Stimulated activated CD4-positive, alpha-beta T cell treated with anti-CD3 and anti-CD28 coated beads, Interleukin-1b, Interleukin-23, amount 100 ng/mL, for 4 hours (primary cell): ENCODE measurements around the gene TMEM170B.

ENCODE experiments used
- DNase-seq, 2 donors: peaks; one replicate each; pipeline ENCODE4 v3.0.0-alpha.2; 2020; ENCODE audit warnings: low read depth in 2 of 2

Gene TMEM170B, protein sequence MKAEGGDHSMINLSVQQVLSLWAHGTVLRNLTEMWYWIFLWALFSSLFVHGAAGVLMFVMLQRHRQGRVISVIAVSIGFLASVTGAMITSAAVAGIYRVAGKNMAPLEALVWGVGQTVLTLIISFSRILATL

GRCh38 chr6:11537229-11538051 lies at the start of gene TMEM170B:
Gene TMEM170B, plus strand, starts transcription at chr6:11537749. Its CDS starts 529 bp downstream, at chr6:11538278.
- peak; percentile 93 to 98 for DNase-seq

GRCh38 chr6:11490996-11491395 lies 46.6 kb upstream of the TMEM170B start:
- no peak for DNase-seq

GRCh38 chr6:11491596-11492463 lies 45.7 kb upstream of the TMEM170B start:
- DNase-seq: no peak

DNA sequence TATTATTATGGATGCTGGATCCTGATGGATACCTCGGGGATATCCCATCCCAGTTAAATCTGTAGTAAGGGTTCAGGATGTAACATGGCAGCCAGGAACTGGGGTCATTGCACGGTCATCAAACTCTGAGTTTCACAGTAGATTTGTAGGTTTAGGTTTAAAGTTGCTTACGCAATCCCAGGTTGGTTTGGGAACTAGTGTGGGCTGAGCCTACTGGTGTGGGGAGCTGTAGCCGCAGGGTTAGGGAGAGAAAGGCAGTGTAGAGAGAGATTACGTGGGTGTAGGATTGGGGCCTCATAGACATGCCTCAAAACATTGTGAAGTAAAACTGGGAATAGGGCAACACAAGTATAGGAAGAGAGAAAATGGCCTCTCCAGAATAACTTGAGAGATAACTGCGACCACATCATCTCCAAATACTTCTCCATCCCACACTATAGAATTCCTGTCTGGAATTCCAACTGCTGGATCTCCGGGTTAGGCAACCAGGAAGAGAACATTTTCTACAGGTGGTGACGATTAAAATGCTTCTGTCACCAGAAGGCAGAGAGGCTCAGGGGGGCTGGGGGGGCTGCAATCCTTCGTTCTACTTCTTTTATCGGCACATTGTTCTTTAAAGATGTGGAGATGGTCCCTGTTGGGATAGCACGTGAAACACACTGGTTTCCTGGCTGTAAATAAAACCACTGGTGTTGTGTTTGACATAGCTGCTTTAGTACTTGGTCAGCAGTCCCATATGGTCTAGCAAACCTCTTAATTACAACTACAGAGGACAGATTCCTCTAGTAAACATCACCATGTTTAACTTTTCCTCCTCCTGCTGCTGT lies 44.9 kb upstream of the TMEM170B start:
- no peak for DNase-seq

DNA sequence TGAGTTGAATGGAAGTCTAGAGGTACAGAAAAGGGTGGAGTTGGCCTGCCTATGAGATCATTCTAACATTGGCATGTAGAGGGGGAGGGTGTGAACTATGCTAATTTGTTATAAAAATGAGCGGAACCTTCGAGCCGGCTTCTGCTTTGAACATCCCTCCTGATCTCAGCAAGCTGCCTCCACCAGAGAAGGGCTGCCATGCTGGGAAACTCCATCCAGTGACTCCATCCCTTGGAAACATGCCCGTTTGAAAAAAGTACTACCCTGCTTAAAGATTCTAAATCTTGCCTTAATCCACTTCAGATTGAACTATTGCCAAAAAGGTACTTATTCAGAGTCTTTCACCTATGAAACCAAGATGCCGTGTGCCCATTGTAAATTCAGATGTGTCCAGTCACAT lies 43.6 kb upstream of the TMEM170B start:
- DNase-seq: no peak

DNA sequence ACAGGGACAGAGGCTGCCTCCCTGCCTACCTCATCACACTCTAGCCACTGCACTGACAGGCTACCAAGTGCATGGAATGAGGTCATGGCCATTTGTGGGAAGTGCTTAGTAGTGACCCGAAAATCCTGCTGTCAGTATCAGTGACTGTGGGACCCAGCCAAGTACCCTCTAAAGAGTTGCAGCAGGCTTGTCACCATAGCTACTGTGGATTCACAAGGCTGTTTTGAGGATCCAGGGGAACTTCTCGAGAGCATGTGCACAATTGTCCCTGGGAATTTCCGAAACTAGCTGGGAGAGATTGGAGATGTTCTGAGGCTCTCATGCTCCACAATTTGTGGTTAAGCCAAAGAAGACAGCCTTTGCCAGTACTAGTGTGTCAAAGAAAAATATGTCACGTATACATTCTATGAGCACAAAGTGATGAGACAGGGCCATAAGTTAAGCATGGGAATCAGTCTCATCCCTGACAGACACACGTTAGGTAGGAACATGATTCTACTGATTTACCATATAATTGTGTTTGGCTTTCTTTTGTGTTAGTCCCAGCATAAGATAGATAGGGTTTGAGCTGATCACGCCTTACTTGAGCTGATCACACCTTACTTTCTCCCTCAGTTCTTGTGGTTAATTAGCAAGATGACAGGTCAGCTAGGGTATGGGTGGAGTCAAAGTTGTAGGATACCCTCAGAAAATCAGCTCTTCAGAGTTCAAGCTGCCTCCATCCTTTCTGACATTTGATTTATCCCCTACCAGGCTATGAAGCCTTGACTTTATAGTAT lies 42.6 kb upstream of the TMEM170B start:
- DNase-seq: no peak

- no peak for DNase-seq
Measured at GRCh38 chr6:11495565-11496145, 41.9 kb upstream of the TMEM170B start.

DNA sequence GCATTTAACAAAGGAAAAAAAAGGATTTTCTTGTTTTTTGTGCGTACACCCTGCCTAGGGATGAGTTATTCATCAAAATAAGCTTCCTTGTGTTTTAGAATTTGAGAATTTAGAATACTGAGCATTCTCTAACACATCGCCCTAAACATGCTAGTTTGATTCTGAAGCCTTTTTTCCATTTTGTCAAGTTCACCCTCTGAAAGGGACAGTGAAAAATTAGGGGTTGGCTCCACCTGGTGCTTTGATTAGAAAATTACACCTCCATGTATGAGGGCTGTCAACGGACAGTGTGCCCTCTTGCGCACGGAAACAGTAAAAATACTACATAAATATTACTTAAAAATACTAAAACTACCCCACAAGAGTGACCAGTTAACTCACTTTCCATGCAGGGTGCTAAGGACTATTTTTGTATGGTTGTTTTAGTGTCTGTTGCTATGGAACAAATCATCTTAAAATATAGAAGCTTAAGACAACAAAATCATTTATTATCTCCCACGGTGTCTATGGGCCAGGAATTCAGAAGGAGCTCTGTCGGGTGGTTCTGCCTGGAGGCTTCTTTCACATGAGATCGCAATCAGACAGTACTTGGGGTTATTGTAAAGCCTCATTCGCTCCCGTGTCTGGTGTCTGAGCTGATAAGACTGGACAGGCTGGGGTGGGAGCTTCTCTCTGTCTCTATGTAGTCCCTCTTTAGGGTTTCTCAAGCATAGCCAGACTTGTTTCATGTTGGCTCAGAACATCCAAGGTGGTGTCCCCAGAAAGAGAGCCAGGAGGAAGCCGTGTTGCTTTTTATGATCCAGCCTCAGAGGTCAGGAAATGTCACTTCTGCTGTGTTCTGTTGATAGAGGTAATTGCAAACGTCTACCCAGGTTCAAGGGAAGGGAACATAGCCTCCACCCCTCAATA lies 41.1 kb upstream of the TMEM170B start:
- peak in 1 of 2 donors; percentile 74 for DNase-seq

DNA sequence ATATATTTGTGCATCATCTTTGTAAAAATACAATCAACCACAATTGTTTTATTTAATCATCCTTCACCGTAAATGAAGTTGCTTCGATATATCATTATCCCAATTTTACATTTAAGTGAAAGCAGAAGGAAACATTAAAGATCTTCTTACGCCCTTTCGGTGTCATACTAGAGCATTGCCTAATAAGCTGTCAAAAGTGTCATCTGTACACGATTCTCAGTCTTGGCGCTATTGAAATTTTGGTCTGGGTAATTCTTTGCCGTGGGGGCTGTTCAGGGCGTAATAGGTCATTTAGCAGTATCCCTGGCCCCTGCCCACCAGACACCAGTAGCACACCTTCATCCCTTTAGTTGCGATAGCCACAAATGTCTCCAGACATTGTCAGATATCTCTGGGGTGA lies 40.4 kb upstream of the TMEM170B start:
- no peak for DNase-seq

- DNase-seq: no peak
Measured at GRCh38 chr6:11497881-11498280, 39.7 kb upstream of the TMEM170B start.

GRCh38 chr6:11500008-11500407 lies 37.5 kb upstream of the TMEM170B start:
- DNase-seq: no peak

- no peak for DNase-seq
Measured at GRCh38 chr6:11509471-11509870, 28.1 kb upstream of the TMEM170B start.

- DNase-seq: no peak
Measured at GRCh38 chr6:11514672-11515071, 22.9 kb upstream of the TMEM170B start.

- no peak for DNase-seq
Measured at GRCh38 chr6:11515763-11516162, 21.8 kb upstream of the TMEM170B start.

GRCh38 chr6:11522812-11523605 lies 14.5 kb upstream of the TMEM170B start:
- DNase-seq: no peak

DNA sequence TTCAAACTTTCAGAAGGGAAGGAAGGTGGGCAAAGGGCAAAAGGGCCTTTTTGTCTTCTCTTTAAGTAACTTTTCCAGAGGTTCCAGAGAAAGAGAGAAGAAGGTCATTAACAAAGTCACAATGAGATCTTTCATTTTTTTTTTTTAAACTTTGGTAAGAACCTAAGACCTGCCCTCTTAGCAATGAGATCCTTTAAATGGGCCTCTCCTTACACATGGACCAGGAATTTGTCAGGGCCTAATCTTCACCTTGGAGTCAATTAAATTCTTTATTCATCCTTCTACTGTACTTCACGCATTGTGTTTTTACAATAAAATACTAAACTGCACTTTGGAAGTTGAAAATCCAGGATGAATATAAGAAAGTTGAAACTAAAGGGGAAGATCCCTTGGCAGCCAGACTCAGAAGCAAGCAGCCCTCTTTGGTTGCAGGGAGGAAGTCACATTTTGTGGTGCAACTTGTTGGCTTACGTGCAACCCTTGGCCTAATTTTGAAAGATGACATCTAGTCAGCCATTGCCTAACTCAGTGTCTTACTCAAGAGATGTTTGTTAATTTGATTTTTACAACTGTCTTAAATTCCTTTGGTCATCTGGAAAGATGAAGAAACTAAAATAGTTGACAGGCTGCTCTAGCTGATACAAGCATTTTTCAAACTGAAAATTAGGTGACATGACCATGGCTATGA lies 11.9 kb upstream of the TMEM170B start:
- DNase-seq: no peak

DNA sequence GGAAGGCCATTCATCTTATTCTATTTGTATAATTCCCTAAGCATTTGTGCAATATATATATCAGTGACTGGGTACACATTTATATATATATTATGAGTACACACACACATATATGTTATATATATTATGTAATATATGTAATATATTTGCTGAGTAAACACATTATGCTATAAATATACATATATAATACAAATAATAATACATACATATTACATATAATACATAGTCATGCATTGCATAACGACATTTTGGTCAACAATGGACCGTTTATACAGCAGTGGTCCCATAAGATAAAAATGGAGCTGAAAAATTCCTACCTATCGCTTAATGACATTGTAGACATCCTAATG lies 11.4 kb upstream of the TMEM170B start:
- no peak for DNase-seq

- no peak for DNase-seq
Measured at GRCh38 chr6:11527274-11527870, 10.2 kb upstream of the TMEM170B start.
